ENCODE results near the gene NDUFB10. TPM values are rescaled to one million over a fixed set of nuclear protein-coding genes. Genes with fewer than 3 reads are reported as not detected.

NDUFB10 gene
- total and polyA plus RNA-seq, 10 of the 15 experiments (the other 5 are each of a cell fraction or from before 2014, with no cell fraction given): 52.2 to 319 (median 130) TPM

GRCh38 chr16:1977875-1978268, 18.5 kb downstream of the NDUFB10 start:
- no peak overlapping the region for H3K4me3 ChIP-seq
- POLR2A ChIA-PET: interaction anchor here (1.6 kb wide), 1 partner anchor 13 kb away, joined by 6 read pairs; the partner anchor contains the start of gene RPS2
- DNase-seq (ENCODE audit: low read depth, low spot score) (no peak), FAIRE-seq (no peak), ATAC-seq (no peak)
- H2AFZ ChIP-seq (ENCODE audit: control insufficient read depth, low read depth, low read length): no peak overlapping the region
- 97% methylated on average over 17 of the region's 18 CpGs for WGBS (ENCODE audit: insufficient coverage, insufficient replicate concordance, low lambda C conversion rate, missing lambda C conversion rate)
- peaks cover 6% of the 10 kb centered on the region for H3K79me2 ChIP-seq (ENCODE audit: control insufficient read depth, insufficient read depth, low read length)
- H3K27me3 ChIP-seq (replicated peaks in 1 of 2; ENCODE audit: control insufficient read depth in 2 of 2, insufficient read depth in 2 of 2, low read length in 1 of 2): 0 out of 4 replicates have a peak, but pooled peaks cover 0 to 2% of the 10 kb centered on the region in 2 experiments
- RAD21 ChIA-PET (ENCODE audit: unreplicated experiment): no interaction called here
- H3K4me2 ChIP-seq (ENCODE audit: control insufficient read depth, insufficient read depth): no peak overlapping the region
- H3K27ac ChIP-seq (ENCODE audit: control insufficient read depth, insufficient read depth): no peak overlapping the region
- SMC1A ChIA-PET (ENCODE audit: uncharacterized antibody, unreplicated experiment): no interaction called here
- H4K20me1 ChIP-seq (ENCODE audit: control insufficient read depth, insufficient read depth): no peaks in the 10 kb centered on the region
- TF ChIP-seq, protein P1, sequence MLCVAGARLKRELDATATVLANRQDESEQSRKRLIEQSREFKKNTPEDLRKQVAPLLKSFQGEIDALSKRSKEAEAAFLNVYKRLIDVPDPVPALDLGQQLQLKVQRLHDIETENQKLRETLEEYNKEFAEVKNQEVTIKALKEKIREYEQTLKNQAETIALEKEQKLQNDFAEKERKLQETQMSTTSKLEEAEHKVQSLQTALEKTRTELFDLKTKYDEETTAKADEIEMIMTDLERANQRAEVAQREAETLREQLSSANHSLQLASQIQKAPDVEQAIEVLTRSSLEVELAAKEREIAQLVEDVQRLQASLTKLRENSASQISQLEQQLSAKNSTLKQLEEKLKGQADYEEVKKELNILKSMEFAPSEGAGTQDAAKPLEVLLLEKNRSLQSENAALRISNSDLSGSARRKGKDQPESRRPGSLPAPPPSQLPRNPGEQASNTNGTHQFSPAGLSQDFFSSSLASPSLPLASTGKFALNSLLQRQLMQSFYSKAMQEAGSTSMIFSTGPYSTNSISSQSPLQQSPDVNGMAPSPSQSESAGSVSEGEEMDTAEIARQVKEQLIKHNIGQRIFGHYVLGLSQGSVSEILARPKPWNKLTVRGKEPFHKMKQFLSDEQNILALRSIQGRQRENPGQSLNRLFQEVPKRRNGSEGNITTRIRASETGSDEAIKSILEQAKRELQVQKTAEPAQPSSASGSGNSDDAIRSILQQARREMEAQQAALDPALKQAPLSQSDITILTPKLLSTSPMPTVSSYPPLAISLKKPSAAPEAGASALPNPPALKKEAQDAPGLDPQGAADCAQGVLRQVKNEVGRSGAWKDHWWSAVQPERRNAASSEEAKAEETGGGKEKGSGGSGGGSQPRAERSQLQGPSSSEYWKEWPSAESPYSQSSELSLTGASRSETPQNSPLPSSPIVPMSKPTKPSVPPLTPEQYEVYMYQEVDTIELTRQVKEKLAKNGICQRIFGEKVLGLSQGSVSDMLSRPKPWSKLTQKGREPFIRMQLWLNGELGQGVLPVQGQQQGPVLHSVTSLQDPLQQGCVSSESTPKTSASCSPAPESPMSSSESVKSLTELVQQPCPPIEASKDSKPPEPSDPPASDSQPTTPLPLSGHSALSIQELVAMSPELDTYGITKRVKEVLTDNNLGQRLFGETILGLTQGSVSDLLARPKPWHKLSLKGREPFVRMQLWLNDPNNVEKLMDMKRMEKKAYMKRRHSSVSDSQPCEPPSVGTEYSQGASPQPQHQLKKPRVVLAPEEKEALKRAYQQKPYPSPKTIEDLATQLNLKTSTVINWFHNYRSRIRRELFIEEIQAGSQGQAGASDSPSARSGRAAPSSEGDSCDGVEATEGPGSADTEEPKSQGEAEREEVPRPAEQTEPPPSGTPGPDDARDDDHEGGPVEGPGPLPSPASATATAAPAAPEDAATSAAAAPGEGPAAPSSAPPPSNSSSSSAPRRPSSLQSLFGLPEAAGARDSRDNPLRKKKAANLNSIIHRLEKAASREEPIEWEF (IDR thresholded peaks at IDR 0.05; ENCODE audit: insufficient replicate concordance, low read depth, low read length): no peak
- TF ChIP-seq, protein P2, sequence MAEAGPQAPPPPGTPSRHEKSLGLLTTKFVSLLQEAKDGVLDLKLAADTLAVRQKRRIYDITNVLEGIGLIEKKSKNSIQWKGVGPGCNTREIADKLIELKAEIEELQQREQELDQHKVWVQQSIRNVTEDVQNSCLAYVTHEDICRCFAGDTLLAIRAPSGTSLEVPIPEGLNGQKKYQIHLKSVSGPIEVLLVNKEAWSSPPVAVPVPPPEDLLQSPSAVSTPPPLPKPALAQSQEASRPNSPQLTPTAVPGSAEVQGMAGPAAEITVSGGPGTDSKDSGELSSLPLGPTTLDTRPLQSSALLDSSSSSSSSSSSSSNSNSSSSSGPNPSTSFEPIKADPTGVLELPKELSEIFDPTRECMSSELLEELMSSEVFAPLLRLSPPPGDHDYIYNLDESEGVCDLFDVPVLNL (IDR thresholded peaks at IDR 0.05; ENCODE audit: low read depth, low read length): no peak
- TF ChIP-seq MTA3 (IDR thresholded peaks at IDR 0.05; ENCODE audit: borderline replicate concordance, low read length): no peak
- no peak for TF ChIP-seq CHD1 (IDR thresholded peaks at IDR 0.05; ENCODE audit: low read depth, low read length)
- no peak for TF ChIP-seq EZH2 (IDR thresholded peaks at IDR 0.05; ENCODE audit: borderline replicate concordance, control insufficient read depth, low read depth, low read length)
- TF ChIP-seq, protein P3, sequence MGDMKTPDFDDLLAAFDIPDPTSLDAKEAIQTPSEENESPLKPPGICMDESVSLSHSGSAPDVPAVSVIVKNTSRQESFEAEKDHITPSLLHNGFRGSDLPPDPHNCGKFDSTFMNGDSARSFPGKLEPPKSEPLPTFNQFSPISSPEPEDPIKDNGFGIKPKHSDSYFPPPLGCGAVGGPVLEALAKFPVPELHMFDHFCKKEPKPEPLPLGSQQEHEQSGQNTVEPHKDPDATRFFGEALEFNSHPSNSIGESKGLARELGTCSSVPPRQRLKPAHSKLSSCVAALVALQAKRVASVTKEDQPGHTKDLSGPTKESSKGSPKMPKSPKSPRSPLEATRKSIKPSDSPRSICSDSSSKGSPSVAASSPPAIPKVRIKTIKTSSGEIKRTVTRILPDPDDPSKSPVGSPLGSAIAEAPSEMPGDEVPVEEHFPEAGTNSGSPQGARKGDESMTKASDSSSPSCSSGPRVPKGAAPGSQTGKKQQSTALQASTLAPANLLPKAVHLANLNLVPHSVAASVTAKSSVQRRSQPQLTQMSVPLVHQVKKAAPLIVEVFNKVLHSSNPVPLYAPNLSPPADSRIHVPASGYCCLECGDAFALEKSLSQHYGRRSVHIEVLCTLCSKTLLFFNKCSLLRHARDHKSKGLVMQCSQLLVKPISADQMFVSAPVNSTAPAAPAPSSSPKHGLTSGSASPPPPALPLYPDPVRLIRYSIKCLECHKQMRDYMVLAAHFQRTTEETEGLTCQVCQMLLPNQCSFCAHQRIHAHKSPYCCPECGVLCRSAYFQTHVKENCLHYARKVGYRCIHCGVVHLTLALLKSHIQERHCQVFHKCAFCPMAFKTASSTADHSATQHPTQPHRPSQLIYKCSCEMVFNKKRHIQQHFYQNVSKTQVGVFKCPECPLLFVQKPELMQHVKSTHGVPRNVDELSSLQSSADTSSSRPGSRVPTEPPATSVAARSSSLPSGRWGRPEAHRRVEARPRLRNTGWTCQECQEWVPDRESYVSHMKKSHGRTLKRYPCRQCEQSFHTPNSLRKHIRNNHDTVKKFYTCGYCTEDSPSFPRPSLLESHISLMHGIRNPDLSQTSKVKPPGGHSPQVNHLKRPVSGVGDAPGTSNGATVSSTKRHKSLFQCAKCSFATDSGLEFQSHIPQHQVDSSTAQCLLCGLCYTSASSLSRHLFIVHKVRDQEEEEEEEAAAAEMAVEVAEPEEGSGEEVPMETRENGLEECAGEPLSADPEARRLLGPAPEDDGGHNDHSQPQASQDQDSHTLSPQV (IDR thresholded peaks at IDR 0.05): no peak
- TF ChIP-seq, protein P4, sequence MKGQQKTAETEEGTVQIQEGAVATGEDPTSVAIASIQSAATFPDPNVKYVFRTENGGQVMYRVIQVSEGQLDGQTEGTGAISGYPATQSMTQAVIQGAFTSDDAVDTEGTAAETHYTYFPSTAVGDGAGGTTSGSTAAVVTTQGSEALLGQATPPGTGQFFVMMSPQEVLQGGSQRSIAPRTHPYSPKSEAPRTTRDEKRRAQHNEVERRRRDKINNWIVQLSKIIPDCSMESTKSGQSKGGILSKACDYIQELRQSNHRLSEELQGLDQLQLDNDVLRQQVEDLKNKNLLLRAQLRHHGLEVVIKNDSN (IDR thresholded peaks at IDR 0.05; ENCODE audit: borderline replicate concordance, extremely low read length, insufficient read depth, low read depth, low read length): no peak
- no peak for TF ChIP-seq FOXM1 (IDR thresholded peaks at IDR 0.05; ENCODE audit: low read depth, low read length)
- TF ChIP-seq MXI1 (IDR thresholded peaks at IDR 0.05; ENCODE audit: low read depth, low read length): no peak
- no peak overlapping the region for H3K9ac ChIP-seq (ENCODE audit: control insufficient read depth, insufficient read depth, low read length)
- in situ Hi-C loops (cut with MboI) (no loop called here), intact Hi-C loops (cut with micrococcal nuclease; ENCODE audit: unreplicated experiment) (no loop called here)
- CTCF ChIA-PET: no interaction called here
- no peaks in the 10 kb centered on the region for H3K9me3 ChIP-seq (replicated peaks; ENCODE audit: control insufficient read depth, insufficient read depth, low read length)
- peaks cover 0 to 36% of the 10 kb centered on the region in 2 experiments; a peak in 3 of 4 replicates for H3K36me3 ChIP-seq (ENCODE audit: control insufficient read depth in 2 of 2, insufficient read depth in 2 of 2, low read length in 1 of 2)
- no TSS peak for BruUV-seq (replicated peaks)
- H3K4me1 ChIP-seq (ENCODE audit: control insufficient read depth, insufficient read depth, low read length): peaks cover 15% of the 10 kb centered on the region

Measured in GM12878 (cell line).